Neural progenitor cell (in vitro differentiated cells): ENCODE measurements around the gene ING3. TPM values are rescaled to one million over a fixed set of nuclear protein-coding genes. Genes with fewer than 3 reads are reported as not detected.

ENCODE experiments used
- DNase-seq: peaks from one replicate; pipeline ENCODE4 v3.0.0-alpha.2; 2016; ENCODE audit warnings: low spot score
- H2AFZ ChIP-seq: fragments of 200-600 bp; sonication (generic); replicated peaks from 2 replicates; pipeline ENCODE4 v1.6.1; 2016; ENCODE audit warnings: antibody characterized with exemption
- H3F3A ChIP-seq: fragments of 200-600 bp; sonication (generic); 2 replicates; pipeline ENCODE4 v1.6.1; 2016; ENCODE audit warnings: antibody characterized with exemption, low read depth
- H3K27ac ChIP-seq: fragments of 200-600 bp; sonication (generic); 2 replicates; pipeline ENCODE4 v1.5.1; 2016; ENCODE audit warnings: mild to moderate bottlenecking
- H3K27me3 ChIP-seq: fragments of 200-600 bp; sonication (generic); 2 replicates; pipeline ENCODE4 v1.6.1; 2016; ENCODE audit warnings: mild to moderate bottlenecking, moderate library complexity
- H3K36me3 ChIP-seq: fragments of 200-600 bp; sonication (generic); 2 replicates; pipeline ENCODE4 v1.5.1; 2016
- H3K4me1 ChIP-seq: fragments of 200-600 bp; sonication (generic); 2 replicates; pipeline ENCODE4 v1.6.1; 2016; ENCODE audit warnings: mixed run types
- H3K4me2 ChIP-seq: fragments of 200-600 bp; sonication (generic); 2 replicates; pipeline ENCODE4 v1.6.1; 2016
- H3K4me3 ChIP-seq: fragments of 200-600 bp; sonication (generic); 2 replicates; pipeline ENCODE4 v1.5.1; 2016
- H3K79me2 ChIP-seq: fragments of 200-600 bp; sonication (generic); 2 replicates; pipeline ENCODE4 v1.6.1; 2016; ENCODE audit warnings: low read depth
- H3K9ac ChIP-seq: fragments of 200-600 bp; sonication (generic); 2 replicates; pipeline ENCODE4 v1.6.1; 2016
- H3K9me3 ChIP-seq: fragments of 200-600 bp; sonication (generic); 2 replicates; pipeline ENCODE4 v1.5.1; 2016; ENCODE audit warnings: low read depth
- H4K20me1 ChIP-seq: fragments of 200-600 bp; sonication (generic); 2 replicates; pipeline ENCODE4 v1.6.1; 2016; ENCODE audit warnings: low read depth
- H3K27ac Mint-ChIP-seq: 3 replicates; pipeline ENCODE4 v1.8.0; 2021; ENCODE audit warnings: mixed read lengths
- H3K27me3 Mint-ChIP-seq: 2 replicates; pipeline ENCODE4 v1.8.0; 2022; ENCODE audit warnings: low read depth, mild to moderate bottlenecking, inconsistent platforms, moderate library complexity, mixed read lengths; ENCODE audit not compliant: insufficient read depth
- H3K36me3 Mint-ChIP-seq: 3 replicates; pipeline ENCODE4 v1.8.0; 2021; ENCODE audit warnings: mixed read lengths
- H3K4me1 Mint-ChIP-seq: 3 replicates; pipeline ENCODE4 v1.8.0; 2021; ENCODE audit warnings: mixed read lengths
- H3K4me3 Mint-ChIP-seq: 3 replicates; pipeline ENCODE4 v1.8.0; 2021; ENCODE audit warnings: mild to moderate bottlenecking, moderate library complexity, mixed read lengths
- H3K9me3 Mint-ChIP-seq: 3 replicates; pipeline ENCODE4 v1.8.0; 2020; ENCODE audit warnings: mixed read lengths
- EZH2 ChIP-seq: fragments of 200-600 bp; sonication (generic); IDR thresholded peaks from 2 replicates; pipeline ENCODE4 v1.6.1; 2017; ENCODE audit warnings: antibody characterized with exemption, mild to moderate bottlenecking, moderate library complexity
- EZH2phosphoT487 ChIP-seq: fragments of 200-600 bp; sonication (generic); IDR thresholded peaks from 2 replicates; pipeline ENCODE4 v1.6.1; 2017; ENCODE audit warnings: antibody characterized with exemption
- total RNA-seq: library from RNA; depleted of rRNA; stranded (reverse); fragments of >200 nt; gene quantifications from 2 replicates; pipeline ENCODE4 v1.2.3, GENCODE V29; 2015; ENCODE audit warnings: low replicate concordance
- TF ChIP-seq, protein P1 (sequence below): fragments of 200-600 bp; sonication (generic); IDR thresholded peaks from 2 replicates; pipeline ENCODE4 v1.5.1; 2017; ENCODE audit warnings: antibody characterized with exemption, mild to moderate bottlenecking

ING3 gene
- total RNA-seq, 1 donor from 2014 or later: 32.0 TPM

DNA sequence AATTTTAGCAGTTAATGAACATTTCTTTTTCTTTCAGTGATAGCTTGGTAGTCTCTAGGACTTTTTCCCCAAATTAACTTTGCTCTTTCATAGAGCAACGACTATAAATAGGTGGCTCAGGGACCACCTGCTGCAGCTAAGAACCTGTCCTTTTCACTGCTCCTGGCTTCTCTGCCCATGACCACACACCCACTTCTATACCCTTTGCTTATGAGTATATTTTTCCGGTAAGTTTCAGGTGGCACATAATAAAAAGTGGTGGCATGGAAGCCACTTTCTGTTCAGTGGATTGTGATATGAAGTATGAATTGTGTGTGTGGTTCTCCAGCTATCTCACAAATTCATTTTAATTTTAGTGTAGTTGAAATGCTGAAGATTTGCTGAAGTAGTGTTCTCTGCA, 1.2 kb downstream of the ING3 start:
- peaks cover 10% of the 10 kb centered on the region for H4K20me1 ChIP-seq
- peak overlapping the region; percentile 100 for H3K9ac ChIP-seq
- peak; percentile 8 for DNase-seq
- H3K79me2 ChIP-seq: peaks cover 36% of the 10 kb centered on the region
- H3K27me3 ChIP-seq: no peaks in the 10 kb centered on the region
- peaks cover 9% of the 10 kb centered on the region for H3K4me1 ChIP-seq
- Mint-ChIP-seq H3K9me3 (no peaks in the 10 kb centered on the region), H3K4me3 (peak overlapping the region; percentile 92), H3K27ac (no peak overlapping the region), H3K27me3 (no peaks in the 10 kb centered on the region), H3K4me1 (peaks cover 15% of the 10 kb centered on the region), H3K36me3 (peaks cover 13% of the 10 kb centered on the region)
- TF ChIP-seq, protein P1, sequence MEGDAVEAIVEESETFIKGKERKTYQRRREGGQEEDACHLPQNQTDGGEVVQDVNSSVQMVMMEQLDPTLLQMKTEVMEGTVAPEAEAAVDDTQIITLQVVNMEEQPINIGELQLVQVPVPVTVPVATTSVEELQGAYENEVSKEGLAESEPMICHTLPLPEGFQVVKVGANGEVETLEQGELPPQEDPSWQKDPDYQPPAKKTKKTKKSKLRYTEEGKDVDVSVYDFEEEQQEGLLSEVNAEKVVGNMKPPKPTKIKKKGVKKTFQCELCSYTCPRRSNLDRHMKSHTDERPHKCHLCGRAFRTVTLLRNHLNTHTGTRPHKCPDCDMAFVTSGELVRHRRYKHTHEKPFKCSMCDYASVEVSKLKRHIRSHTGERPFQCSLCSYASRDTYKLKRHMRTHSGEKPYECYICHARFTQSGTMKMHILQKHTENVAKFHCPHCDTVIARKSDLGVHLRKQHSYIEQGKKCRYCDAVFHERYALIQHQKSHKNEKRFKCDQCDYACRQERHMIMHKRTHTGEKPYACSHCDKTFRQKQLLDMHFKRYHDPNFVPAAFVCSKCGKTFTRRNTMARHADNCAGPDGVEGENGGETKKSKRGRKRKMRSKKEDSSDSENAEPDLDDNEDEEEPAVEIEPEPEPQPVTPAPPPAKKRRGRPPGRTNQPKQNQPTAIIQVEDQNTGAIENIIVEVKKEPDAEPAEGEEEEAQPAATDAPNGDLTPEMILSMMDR: no peak
- no peak for TF ChIP-seq EZH2phosphoT487
- TF ChIP-seq EZH2: no peak
- peak overlapping the region; percentile 85 for H3K4me3 ChIP-seq
- no peak overlapping the region for H3K27ac ChIP-seq
- peak overlapping the region; percentile 97 for H3K4me2 ChIP-seq
- H3K36me3 ChIP-seq: peaks cover 19% of the 10 kb centered on the region
- H3K9me3 ChIP-seq: no peaks in the 10 kb centered on the region
- no peaks in the 10 kb centered on the region for H3F3A ChIP-seq
- no peak overlapping the region for H2AFZ ChIP-seq

DNA sequence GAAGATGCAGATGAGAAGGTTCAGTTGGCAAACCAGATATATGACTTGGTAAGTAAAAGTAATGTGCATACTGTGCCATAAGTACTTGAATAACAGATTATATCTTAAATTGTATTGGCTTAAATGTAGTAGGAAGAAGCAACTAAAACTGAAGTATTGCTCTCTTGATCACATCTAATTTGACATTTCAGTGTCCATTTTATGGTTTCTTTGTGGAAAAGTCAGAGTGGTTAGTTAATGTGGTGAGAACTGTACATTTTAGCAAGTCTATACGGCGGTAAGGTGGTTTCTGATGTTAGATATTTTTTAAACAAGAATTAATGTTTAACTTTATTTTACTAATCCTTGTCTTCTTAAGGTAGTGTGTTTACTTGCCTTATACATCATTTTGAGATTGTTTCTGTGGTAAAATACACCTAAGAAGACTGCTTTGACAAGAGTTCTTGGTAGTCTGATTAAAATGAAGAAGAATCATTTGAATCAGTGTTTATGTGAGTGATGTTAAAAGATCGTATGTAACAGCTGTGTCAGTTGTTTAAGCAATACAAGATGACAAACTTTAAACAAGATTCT, 5.1 kb downstream of the ING3 start:
- H3K4me3 Mint-ChIP-seq: no peak overlapping the region
- H3K27me3 Mint-ChIP-seq: peaks cover 2% of the 10 kb centered on the region

GRCh38 chr7:120959929-120960484, 9.4 kb downstream of the ING3 start:
- Histone ChIP-seq H2AFZ (no peak overlapping the region), H3K36me3 (peaks cover 10% of the 10 kb centered on the region), H4K20me1 (no peaks in the 10 kb centered on the region), H3K4me2 (no peak overlapping the region), H3K9me3 (no peaks in the 10 kb centered on the region), H3F3A (no peaks in the 10 kb centered on the region), H3K4me1 (no peaks in the 10 kb centered on the region), H3K27me3 (no peaks in the 10 kb centered on the region), H3K79me2 (no peaks in the 10 kb centered on the region), H3K27ac (no peak overlapping the region), H3K4me3 (no peak overlapping the region), H3K9ac (no peak overlapping the region)
- TF ChIP-seq, protein P1: no peak
- no peak for TF ChIP-seq EZH2phosphoT487
- no peak for TF ChIP-seq EZH2
- peaks cover 19% of the 10 kb centered on the region for H3K36me3 Mint-ChIP-seq
- peak overlapping the region; percentile 18 for H3K27ac Mint-ChIP-seq
- DNase-seq: no peak
- no peaks in the 10 kb centered on the region for H3K9me3 Mint-ChIP-seq
- H3K4me3 Mint-ChIP-seq: no peak overlapping the region
- H3K4me1 Mint-ChIP-seq: no peaks in the 10 kb centered on the region
- peaks cover 2% of the 10 kb centered on the region for H3K27me3 Mint-ChIP-seq

More for the DNA sequence above, 5.1 kb downstream of the ING3 start:
- H3K4me3 ChIP-seq: no peak overlapping the region
- H3F3A ChIP-seq: no peaks in the 10 kb centered on the region
- Mint-ChIP-seq H3K4me1 (peaks cover 10% of the 10 kb centered on the region), H3K9me3 (no peaks in the 10 kb centered on the region), H3K27ac (no peak overlapping the region), H3K36me3 (peaks cover 21% of the 10 kb centered on the region)
- no peak for DNase-seq
- no peak for TF ChIP-seq EZH2phosphoT487
- TF ChIP-seq, protein P1: no peak
- TF ChIP-seq EZH2: no peak
- no peaks in the 10 kb centered on the region for H3K27me3 ChIP-seq
- H3K9me3 ChIP-seq: no peaks in the 10 kb centered on the region
- no peak overlapping the region for H3K27ac ChIP-seq
- peaks cover 5% of the 10 kb centered on the region for H3K4me1 ChIP-seq
- peaks cover 10% of the 10 kb centered on the region for H4K20me1 ChIP-seq
- H3K79me2 ChIP-seq: peaks cover 27% of the 10 kb centered on the region
- H3K9ac ChIP-seq: no peak overlapping the region
- H3K36me3 ChIP-seq: peaks cover 19% of the 10 kb centered on the region
- no peak overlapping the region for H2AFZ ChIP-seq
- no peak overlapping the region for H3K4me2 ChIP-seq
